ENCODE data around the gene SMYD5. TPM values are rescaled to one million over a fixed set of nuclear protein-coding genes. Genes with fewer than 3 reads are reported as not detected.
"Not testable (repeated sequence)": the region's sequence is repeated elsewhere in the genome, so short reads cannot be mapped to it uniquely, and the experiment has no call there.

SMYD5 gene
- total RNA-seq: 10 to 100 TPM; 14.4 to 18.1 (median 16.2) TPM

- TF ChIP-seq POLR2A (IDR thresholded peaks at IDR 0.05) (peak in 1 of 2 donors; percentile 44), CTCF (IDR thresholded peaks at IDR 0.05) (no peak)
- Histone ChIP-seq H3K4me1 (peaks cover 12 to 17% of the 10 kb centered on the region in 2 donors), H3K4me3 (replicated peaks in 1 of 3) (peak within 1 kb of the TSS; percentile 29 to 88 (median 43)), H3K36me3 (no peaks in the 10 kb centered on the region), H3K27me3 (no peaks in the 10 kb centered on the region), H3K27ac (peak within 1 kb of the TSS in 2 of 3 donors; percentile 41 to 52), H3K9me3 (no peaks in the 10 kb centered on the region)
- DNase-seq: peak; percentile 77 to 82
- intact Hi-C loops (cut with DNase I): no loop called here
- WGBS, 2 donors: 0 to 1% methylated on average over 15 to 43 of the region's 64 CpGs
These were observed at the start of gene SMYD5 for GRCh38 chr2:73214120-73215035. TSS of gene SMYD5 (plus strand) at chr2:73214245. CDS start at chr2:73214267, 22 bp downstream.

- H3K4me1 ChIP-seq; intact Hi-C loops (cut with DNase I); H3K4me3 ChIP-seq (replicated peaks in 1 of 3); H3K27ac ChIP-seq; H3K36me3 ChIP-seq; H3K9me3 ChIP-seq; DNase-seq; H3K27me3 ChIP-seq: not testable (repeated sequence)
- WGBS, 2 donors: 43 to 47% methylated on average over 11 of the region's 11 CpGs
These were observed 48.1 kb upstream of the SMYD5 start for GRCh38 chr2:73165978-73166377.

GRCh38 chr2:73166813-73167212 is 47.2 kb upstream of the SMYD5 start:
- WGBS, 2 donors: 62 to 76% methylated on average over 3 to 4 of the region's 8 CpGs
- H3K9me3 ChIP-seq; intact Hi-C loops (cut with DNase I): not testable (repeated sequence)

GRCh38 chr2:73168348-73168747 is 45.7 kb upstream of the SMYD5 start:
- H3K36me3 ChIP-seq; H3K4me1 ChIP-seq; DNase-seq; H3K4me3 ChIP-seq (replicated peaks in 1 of 3); intact Hi-C loops (cut with DNase I); H3K27me3 ChIP-seq; H3K27ac ChIP-seq; H3K9me3 ChIP-seq: not testable (repeated sequence)

More at GRCh38 chr2:73166813-73167212, 47.2 kb upstream of the SMYD5 start:
- H3K27me3 ChIP-seq; DNase-seq; H3K4me3 ChIP-seq (replicated peaks in 1 of 3); H3K36me3 ChIP-seq; H3K27ac ChIP-seq; H3K4me1 ChIP-seq: not testable (repeated sequence)

GRCh38 chr2:73170341-73170740 is 43.7 kb upstream of the SMYD5 start:
- not testable (repeated sequence) for H3K36me3 ChIP-seq; H3K27ac ChIP-seq; H3K27me3 ChIP-seq; H3K9me3 ChIP-seq; H3K4me1 ChIP-seq; DNase-seq; H3K4me3 ChIP-seq (replicated peaks in 1 of 3)
- 58 to 72% methylated on average over 7 of the region's 7 CpGs for WGBS, 2 donors
- intact Hi-C loops (cut with DNase I): loop anchor here (10.0 kb wide), 1 partner anchor 276 kb away; no protein-coding TSS in a partner anchor

GRCh38 chr2:73172963-73173362 is 41.1 kb upstream of the SMYD5 start:
- no peaks in the 10 kb centered on the region for H3K27me3 ChIP-seq
- H3K4me3 ChIP-seq (replicated peaks in 1 of 3): no peak overlapping the region
- no peak for DNase-seq
- H3K4me1 ChIP-seq: peaks cover 17 to 27% of the 10 kb centered on the region in 2 donors
- no peak for TF ChIP-seq CTCF (IDR thresholded peaks at IDR 0.05)
- no peak for TF ChIP-seq POLR2A (IDR thresholded peaks at IDR 0.05)
- no peaks in the 10 kb centered on the region for H3K36me3 ChIP-seq
- no peak overlapping the region for H3K27ac ChIP-seq
- H3K9me3 ChIP-seq: no peaks in the 10 kb centered on the region
- intact Hi-C loops (cut with DNase I): loop anchor here (10.0 kb wide), 1 partner anchor 278 kb away; no protein-coding TSS in a partner anchor
- WGBS, 2 donors: 89 to 90% methylated on average over 6 of the region's 6 CpGs

GRCh38 chr2:73173781-73174180 is 40.3 kb upstream of the SMYD5 start:
- H3K27ac ChIP-seq: no peak overlapping the region
- no peaks in the 10 kb centered on the region for H3K36me3 ChIP-seq
- no peaks in the 10 kb centered on the region for H3K27me3 ChIP-seq
- H3K4me1 ChIP-seq: peaks cover 17 to 27% of the 10 kb centered on the region in 2 donors
- DNase-seq: no peak
- TF ChIP-seq POLR2A (IDR thresholded peaks at IDR 0.05): no peak
- no peak for TF ChIP-seq CTCF (IDR thresholded peaks at IDR 0.05)
- no peaks in the 10 kb centered on the region for H3K9me3 ChIP-seq
- H3K4me3 ChIP-seq (replicated peaks in 1 of 3): no peak overlapping the region
- WGBS, 2 donors: 91 to 94% methylated on average over 7 of the region's 7 CpGs
- intact Hi-C loops (cut with DNase I): loop anchor here (10.0 kb wide), 1 partner anchor 279 kb away; no protein-coding TSS in a partner anchor
